A549 (cell line): ENCODE results near the gene SNX15. TPM values are rescaled to one million over a fixed set of nuclear protein-coding genes. Genes with fewer than 3 reads are reported as not detected.
A peak's percentile ranks its signal among the peaks of the same experiment; 100 is the strongest.

Experiments used
- ATAC-seq, 2 experiments: fragments of 200-7000 bp in 1 of 2; fragments of >200 bp in 1 of 2; cut with Nextera tagmentation in 1 of 2; cut with Tn5 transposase in 1 of 2; 3 replicates each; pipeline versions ENCODE4 v1.8.0 to v1.9.1; 2018 to 2020; ENCODE audit warnings: mild to moderate bottlenecking in 1 of 2, moderate library complexity in 1 of 2
- CTCF ChIA-PET: fragments of 300-600 bp; sonication (Branson Sonifier 250); formaldehyde crosslinking; extraction: SDS; loops from one replicate; lab custom pipeline; 2021; ENCODE audit warnings: antibody characterized with exemption, inconsistent platforms; lab: Yijun Ruan, JAX
- POLR2A ChIA-PET: fragments of 350-600 bp; formaldehyde crosslinking; extraction: SDS; loops from one replicate; lab custom pipeline; 2021; ENCODE audit warnings: antibody characterized with exemption, inconsistent platforms; lab: Yijun Ruan, JAX
- DNase-seq, 2 experiments: peaks; one replicate each; pipeline versions ENCODE4 v3.0.0 to v3.0.0-alpha.2; 2011 to 2016; ENCODE audit warnings: low read depth in 1 of 2, low spot score in 1 of 2
- FAIRE-seq: peaks from 2 replicates; lab custom pipeline; 2011; peaks lifted over from hg19 to GRCh38; lab: Jason Lieb, UNC
- H3K27ac ChIP-seq, 2 experiments: fragments of >200 bp; sonication (Bioruptor Twin); formaldehyde crosslinking; 3 replicates each; pipeline ENCODE4 v1.5.1; 2016 to 2017
- H3K4me1 ChIP-seq: fragments of >200 bp; sonication (Bioruptor Twin); formaldehyde crosslinking; 3 replicates; pipeline ENCODE4 v1.6.1; 2016
- H3K4me2 ChIP-seq: fragments of >200 bp; sonication (Bioruptor Twin); formaldehyde crosslinking; 3 replicates; pipeline ENCODE4 v1.6.1; 2016
- H3K4me3 ChIP-seq: fragments of >200 bp; sonication (Bioruptor Twin); formaldehyde crosslinking; 3 replicates; pipeline ENCODE4 v1.5.1; 2016
- H3K9me3 ChIP-seq: fragments of >200 bp; sonication (Bioruptor Twin); formaldehyde crosslinking; 3 replicates; pipeline ENCODE4 v1.6.1; 2016
- CHD4 ChIP-seq: fragments of 200-600 bp; sonication (generic); IDR thresholded peaks from 2 replicates; pipeline ENCODE4 v1.6.1; 2016; ENCODE audit warnings: antibody characterized with exemption, mild to moderate bottlenecking, borderline replicate concordance
- ELK1 ChIP-seq: fragments of 150-350 bp; IDR thresholded peaks from 2 replicates; pipeline ENCODE4 v1.6.1; 2014; ENCODE audit warnings: low read depth, mild to moderate bottlenecking, low read length
- FOSB ChIP-seq: fragments of 250-450 bp; sonication (Bioruptor Pico); IDR thresholded peaks from 2 replicates; pipeline ENCODE4 v1.5.0; 2020; ENCODE audit warnings: mild to moderate bottlenecking, moderate library complexity
- FOSL2 ChIP-seq, 2 experiments: fragments of 450-650 bp in 1 of 2; fragments of >200 bp in 1 of 2; sonication (Bioruptor Twin) in 1 of 2; formaldehyde crosslinking; IDR thresholded peaks; 2 replicates each; pipeline versions ENCODE4 v1.5.0 to v1.6.1; 2016 to 2020; ENCODE audit warnings: mild to moderate bottlenecking in 1 of 2, moderate library complexity in 1 of 2
- FOXS1 ChIP-seq: fragments of 250-450 bp; sonication (Bioruptor Pico); IDR thresholded peaks from 2 replicates; pipeline ENCODE4 v1.5.0; 2020; ENCODE audit warnings: mild to moderate bottlenecking, moderate library complexity
- HDAC2 ChIP-seq: fragments of 200-600 bp; sonication (generic); IDR thresholded peaks from 2 replicates; pipeline ENCODE4 v1.6.1; 2016
- HES2 ChIP-seq: fragments of >200 bp; sonication (Bioruptor Twin); formaldehyde crosslinking; IDR thresholded peaks from 2 replicates; pipeline ENCODE4 v1.6.1; 2016
- HEYL ChIP-seq: fragments of 250-450 bp; sonication (Bioruptor Pico); IDR thresholded peaks from 2 replicates; pipeline ENCODE4 v1.8.0; 2021; ENCODE audit warnings: mild to moderate bottlenecking, moderate library complexity
- HOXA7 ChIP-seq: fragments of 250-450 bp; sonication (Bioruptor Pico); IDR thresholded peaks from 2 replicates; pipeline ENCODE4 v1.5.0; 2020; ENCODE audit warnings: mild to moderate bottlenecking, moderate library complexity
- HOXB13 ChIP-seq: fragments of 250-450 bp; sonication (Bioruptor Pico); IDR thresholded peaks from 2 replicates; pipeline ENCODE4 v1.5.0; 2020; ENCODE audit warnings: low read depth, mild to moderate bottlenecking, moderate library complexity
- HOXB5 ChIP-seq: fragments of 250-450 bp; sonication (Bioruptor Pico); IDR thresholded peaks from 2 replicates; pipeline ENCODE4 v1.5.0; 2020; ENCODE audit warnings: mild to moderate bottlenecking, moderate library complexity
- JUNB ChIP-seq: fragments of >200 bp; sonication (Bioruptor Twin); formaldehyde crosslinking; IDR thresholded peaks from 2 replicates; pipeline ENCODE4 v1.6.1; 2016
- KDM5A ChIP-seq: fragments of 200-600 bp; sonication (generic); IDR thresholded peaks from 2 replicates; pipeline ENCODE4 v1.6.1; 2016; ENCODE audit warnings: antibody characterized with exemption, mild to moderate bottlenecking
- MAZ ChIP-seq: fragments of 150-350 bp; IDR thresholded peaks from 2 replicates; pipeline ENCODE4 v1.6.1; 2014; ENCODE audit warnings: antibody characterized with exemption, low read depth, low read length, borderline replicate concordance
- MYC ChIP-seq: IDR thresholded peaks from 2 replicates; pipeline ENCODE4 v1.6.1; 2012; ENCODE audit warnings: mild to moderate bottlenecking, inconsistent platforms, low read length, improper control_type of control experiment, borderline replicate concordance
- NFE2L2 ChIP-seq: fragments of 150-350 bp; conservative IDR thresholded peaks from 2 replicates; pipeline ENCODE4 v1.6.1; 2014; ENCODE audit warnings: low read length
- NPAS2 ChIP-seq: fragments of 250-450 bp; sonication (Bioruptor Pico); IDR thresholded peaks from 2 replicates; pipeline ENCODE4 v1.8.0; 2022; ENCODE audit warnings: mild to moderate bottlenecking, moderate library complexity, borderline replicate concordance
- RAD21 ChIP-seq, 2 experiments: fragments of >200 bp in 1 of 2; sonication (Bioruptor Twin) in 1 of 2; formaldehyde crosslinking in 1 of 2; IDR thresholded peaks in 1 of 2; conservative IDR thresholded peaks in 1 of 2; 2 replicates in 1 of 2; 3 replicates in 1 of 2; pipeline ENCODE4 v1.6.1; 2012 to 2018; ENCODE audit warnings: inconsistent platforms in 1 of 2
- RNF2 ChIP-seq: fragments of 200-600 bp; sonication (generic); IDR thresholded peaks from 2 replicates; pipeline ENCODE4 v1.6.1; 2016; ENCODE audit warnings: low read depth, mild to moderate bottlenecking, antibody characterized with exemption, moderate library complexity, borderline replicate concordance
- SMC3 ChIP-seq: fragments of >200 bp; sonication (Bioruptor Twin); formaldehyde crosslinking; IDR thresholded peaks from 3 replicates; pipeline ENCODE4 v1.6.1; 2018; ENCODE audit warnings: inconsistent platforms
- SREBF2 ChIP-seq: fragments of 450-650 bp; IDR thresholded peaks from 2 replicates; pipeline ENCODE4 v1.6.1; 2014; ENCODE audit warnings: mild to moderate bottlenecking, moderate library complexity
- WGBS: methylation state at CpG from one replicate; pipeline ENCODE4 v1.1.6; 2017; ENCODE audit errors: missing lambda C conversion rate; 5-methylcytosine and 5-hydroxymethylcytosine counted together
- polyA plus RNA-seq, 4 experiments: library from polyadenylated mRNA; depleted of rRNA in 3 of 4; stranded (reverse); fragments of >200 nt; fragmentation: RNase III in 1 of 4; extraction: RNeasy Plus Mini Kit Qiagen cat#74134 plus additional on column Dnase treatment in 1 of 4; gene quantifications; 2 replicates in 3 of 4; 3 replicates in 1 of 4; pipeline ENCODE4 v1.2.3, GENCODE V29; 2011 to 2017
- TF ChIP-seq, protein P1 (sequence below): fragments of >200 bp; sonication (Bioruptor Twin); formaldehyde crosslinking; IDR thresholded peaks from 3 replicates; pipeline ENCODE4 v1.6.1; 2016

SNX15 gene
- polyA plus RNA-seq, 2 of the 4 experiments (the other 2 are of a cell fraction) = 13.4 to 17.0 TPM

DNA sequence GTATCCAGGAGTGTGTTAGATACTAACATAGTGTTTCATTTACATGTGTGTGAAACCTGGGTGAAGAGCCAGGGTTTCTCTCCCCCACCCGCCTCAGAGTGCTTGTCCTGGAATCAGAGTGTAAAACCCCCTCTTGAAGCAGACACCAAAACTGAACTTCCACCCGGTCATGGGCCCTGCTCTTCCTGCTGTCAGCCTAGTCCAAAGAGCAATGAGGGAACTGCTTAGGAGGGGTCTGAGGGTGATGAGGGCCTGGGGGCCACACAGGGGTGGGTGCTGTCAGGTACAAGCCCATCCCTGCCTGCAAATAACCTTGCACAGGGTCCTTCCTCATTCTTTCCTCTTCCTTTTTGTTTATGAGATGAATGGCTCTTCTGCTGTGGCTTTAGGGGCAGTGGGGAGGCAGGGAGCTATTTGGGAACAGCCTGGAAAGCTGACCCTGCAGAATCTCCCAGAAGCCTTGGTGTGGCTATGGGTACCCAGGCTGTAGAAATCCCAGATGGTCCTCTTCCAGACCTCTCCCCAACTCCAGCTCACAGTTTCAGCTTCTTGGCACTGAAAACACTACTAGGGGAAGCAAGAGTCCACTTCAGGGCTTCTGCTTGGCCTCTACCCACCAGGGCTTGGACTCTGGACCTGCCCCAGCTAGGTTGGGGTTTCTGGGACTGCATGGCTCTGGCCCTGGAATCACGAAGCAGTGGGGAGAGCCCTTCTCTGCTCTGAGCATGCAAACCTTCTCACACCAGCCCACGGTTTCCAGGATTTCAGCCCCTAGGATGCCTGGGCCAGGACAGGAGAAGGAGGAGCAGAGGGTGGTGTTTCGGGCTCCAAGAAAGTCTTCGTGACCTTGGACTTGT, 39.0 kb upstream of the SNX15 start:
- Histone ChIP-seq H3K9me3 (no peaks in the 10 kb centered on the region), H3K4me1 (no peaks in the 10 kb centered on the region), H3K27ac (no peak overlapping the region), H3K4me2 (no peak overlapping the region), H3K4me3 (no peak overlapping the region)
- 80% methylated on average over 6 of the region's 6 CpGs for whole genome bisulfite sequencing
- DNase-seq (no peak), FAIRE-seq (no peak), ATAC-seq (no peak)
- ChIA-PET POLR2A (no interaction called here), CTCF (interaction anchor here (0.9 to 1.7 kb wide), 6 partner anchors 8 to 142 kb away, joined by 3 to 8 read pairs (median 4); partner anchors contain the start of genes ARL2, BATF2 and GPHA2)
- TF ChIP-seq HEYL (CRISPR knock-in tag) (no peak), JUNB (no peak), KDM5A (no peak), MAZ (no peak), HDAC2 (no peak), CHD4 (no peak), RNF2 (no peak), SREBF2 (no peak), NFE2L2 (no peak), NPAS2 (CRISPR knock-in tag) (no peak), HOXA7 (CRISPR knock-in tag) (no peak)

GRCh38 chr11:64989416-64989815, 37.8 kb upstream of the SNX15 start:
- no peaks in the 10 kb centered on the region for H3K9me3 ChIP-seq
- DNase-seq (no peak), ATAC-seq (peak in 1 of 2 experiments; percentile 23; a peak in 3 of 6 replicates), FAIRE-seq (no peak)
- ChIA-PET CTCF (interaction anchor here (1.1 to 1.7 kb wide), 5 partner anchors 12 to 143 kb away, joined by 3 to 8 read pairs (median 4); partner anchors contain the start of genes ARL2 and PPP2R5B), POLR2A (no interaction called here)
- TF ChIP-seq NPAS2 (CRISPR knock-in tag) (no peak), ELK1 (no peak), HES2 (no peak), MYC (no peak), FOSL2 (IDR thresholded peaks at IDR 0.05) (no peak), FOSL2 (CRISPR knock-in tag; IDR thresholded peaks at IDR 0.05) (no peak), HEYL (CRISPR knock-in tag) (no peak), FOXS1 (CRISPR knock-in tag) (no peak), NFE2L2 (no peak), HOXB5 (no peak), SMC3 (no peak), RAD21 (conservative IDR thresholded peaks at IDR 0.05 in 1 of 2, IDR thresholded peaks at IDR 0.05 in 1 of 2) (no peak), FOSB (CRISPR knock-in tag) (no peak), HOXB13 (CRISPR knock-in tag) (no peak)
- TF ChIP-seq, protein P1, sequence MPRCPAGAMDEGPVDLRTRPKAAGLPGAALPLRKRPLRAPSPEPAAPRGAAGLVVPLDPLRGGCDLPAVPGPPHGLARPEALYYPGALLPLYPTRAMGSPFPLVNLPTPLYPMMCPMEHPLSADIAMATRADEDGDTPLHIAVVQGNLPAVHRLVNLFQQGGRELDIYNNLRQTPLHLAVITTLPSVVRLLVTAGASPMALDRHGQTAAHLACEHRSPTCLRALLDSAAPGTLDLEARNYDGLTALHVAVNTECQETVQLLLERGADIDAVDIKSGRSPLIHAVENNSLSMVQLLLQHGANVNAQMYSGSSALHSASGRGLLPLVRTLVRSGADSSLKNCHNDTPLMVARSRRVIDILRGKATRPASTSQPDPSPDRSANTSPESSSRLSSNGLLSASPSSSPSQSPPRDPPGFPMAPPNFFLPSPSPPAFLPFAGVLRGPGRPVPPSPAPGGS = no peak
- H3K4me3 ChIP-seq = no peak overlapping the region
- 78% methylated on average over 12 of the region's 13 CpGs for WGBS
- H3K4me1 ChIP-seq = no peaks in the 10 kb centered on the region
- H3K27ac ChIP-seq = no peak overlapping the region
- no peak overlapping the region for H3K4me2 ChIP-seq
